ENCODE measurements around the gene TINAGL1.

Gene TINAGL1

DNA sequence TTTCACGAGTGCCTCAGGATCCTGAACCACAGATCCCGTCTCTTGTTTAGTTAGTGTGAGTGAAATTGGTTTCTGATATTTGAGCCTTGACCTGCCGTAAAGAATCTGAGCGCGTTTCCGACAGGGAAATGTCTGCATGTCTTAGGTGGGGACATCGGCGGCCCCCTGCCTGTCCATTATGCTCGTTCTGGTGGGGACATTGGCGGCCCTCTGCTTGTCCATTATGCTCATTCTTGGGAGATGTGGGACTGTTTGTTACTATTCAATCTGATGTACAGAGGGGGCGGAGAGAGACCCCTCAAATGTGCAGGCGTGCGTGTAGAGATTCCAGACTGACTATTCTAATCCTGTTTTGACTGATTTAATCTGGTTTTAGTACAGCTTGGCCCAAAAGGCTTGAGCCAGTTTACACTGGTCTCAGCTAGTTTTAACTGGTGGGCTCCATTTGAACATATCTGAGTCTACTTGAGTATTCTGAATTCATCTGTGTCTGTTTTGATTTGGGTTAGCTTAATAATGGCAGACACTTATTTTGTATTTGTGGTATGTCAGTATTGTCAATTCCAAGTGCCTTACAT, 6.6 kb upstream of the TINAGL1 start:
- DNase-seq = no peak

DNA sequence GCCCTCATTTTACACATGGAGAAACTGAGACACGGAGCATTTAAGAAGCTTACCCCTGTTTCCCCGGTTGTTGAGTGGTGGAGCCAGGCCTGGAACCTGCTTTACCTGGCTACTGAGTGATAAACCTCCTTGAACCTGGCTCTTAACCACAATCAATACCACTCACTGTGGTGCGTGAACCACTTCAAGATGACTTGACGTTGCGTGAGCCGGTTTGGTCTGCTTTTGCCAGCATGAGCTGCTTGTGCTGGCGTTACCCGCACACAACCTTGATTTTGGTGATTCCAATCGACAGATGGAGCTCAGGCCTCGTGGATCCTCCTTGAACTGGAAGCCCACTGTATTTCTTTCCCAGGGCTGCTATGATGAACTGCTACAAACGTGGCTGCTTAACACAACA, 6.1 kb upstream of the TINAGL1 start:
- DNase-seq = no peak

DNA sequence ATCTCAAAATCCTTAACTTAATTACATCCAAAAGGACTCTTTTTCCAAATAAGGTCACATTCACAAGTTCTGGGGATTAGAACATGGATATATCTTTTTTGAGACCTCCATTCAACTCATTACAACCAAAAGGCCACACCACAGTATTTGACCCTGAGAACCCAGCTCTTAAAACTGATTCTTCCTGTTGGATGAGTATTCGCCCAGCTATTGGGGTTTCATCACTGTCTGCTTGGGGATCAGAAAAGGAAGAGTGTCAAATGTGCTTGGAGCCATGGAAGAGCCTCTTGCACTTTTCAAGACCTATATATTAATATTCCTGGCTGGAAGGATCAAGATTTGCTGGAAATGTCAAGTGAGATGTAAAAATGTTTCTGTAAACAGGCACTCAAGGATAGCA, 5.4 kb upstream of the TINAGL1 start:
- DNase-seq = no peak

GRCh38 chr1:31571340-31572295, 4.7 kb upstream of the TINAGL1 start:
- DNase-seq = no peak

DNA sequence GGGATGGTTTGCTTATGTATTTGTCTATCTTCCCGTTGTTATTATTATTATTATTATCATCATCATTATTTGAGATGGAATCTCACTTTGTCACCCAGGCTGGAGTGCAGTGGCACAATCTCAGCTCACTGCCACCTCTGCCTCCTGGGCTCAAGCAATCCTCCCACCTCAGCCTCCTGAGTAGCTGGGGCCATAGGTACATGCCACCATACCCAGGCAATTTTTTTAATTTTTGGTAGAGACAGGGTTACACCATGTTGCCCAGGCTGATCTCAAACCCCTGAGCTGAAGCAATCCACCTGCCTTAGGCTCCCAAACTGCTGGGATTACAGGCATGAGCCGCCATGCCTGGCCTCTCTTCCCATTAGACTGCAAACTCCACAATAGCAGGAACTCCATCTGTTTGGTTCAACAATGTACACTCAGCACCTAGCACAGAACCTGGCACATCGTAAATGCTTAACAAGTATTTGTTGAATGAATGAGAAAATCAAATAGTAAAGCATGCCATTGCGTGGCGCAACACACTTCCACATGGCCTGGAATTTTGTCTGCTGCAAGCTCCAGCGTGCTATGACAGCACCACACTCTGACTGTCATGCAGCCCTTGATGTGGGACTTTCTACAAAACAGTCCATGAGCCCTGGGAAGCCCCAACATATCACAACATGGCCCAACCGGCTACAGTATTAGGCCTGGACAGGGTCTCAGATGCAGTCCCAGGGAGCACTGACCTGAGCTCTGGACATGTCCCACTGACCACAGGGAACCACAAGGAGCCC, 3.8 kb upstream of the TINAGL1 start:
- no peak for DNase-seq

DNA sequence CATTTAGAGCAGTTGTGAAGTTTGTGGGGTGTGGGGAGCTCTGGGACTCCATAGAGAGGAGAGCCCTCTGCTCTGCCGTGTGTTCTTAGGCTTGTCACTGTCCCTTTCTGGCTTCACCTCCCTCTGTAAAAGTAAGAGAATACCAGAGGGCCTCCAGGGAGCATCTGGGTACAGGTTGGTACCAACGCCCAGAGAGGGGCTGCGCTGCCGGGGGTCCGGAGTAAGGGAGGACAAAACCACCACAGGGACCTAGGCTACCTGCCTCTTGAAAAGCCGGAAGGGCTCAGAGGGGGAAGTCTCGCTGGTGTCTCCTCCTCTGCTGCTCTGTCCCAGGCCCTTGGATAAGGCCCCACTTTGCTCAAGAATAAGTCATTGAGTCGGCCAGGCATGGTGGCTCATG, 3.1 kb upstream of the TINAGL1 start:
- no peak for DNase-seq

GRCh38 chr1:31574749-31575368, 1.5 kb upstream of the TINAGL1 start:
- DNase-seq = no peak

DNA sequence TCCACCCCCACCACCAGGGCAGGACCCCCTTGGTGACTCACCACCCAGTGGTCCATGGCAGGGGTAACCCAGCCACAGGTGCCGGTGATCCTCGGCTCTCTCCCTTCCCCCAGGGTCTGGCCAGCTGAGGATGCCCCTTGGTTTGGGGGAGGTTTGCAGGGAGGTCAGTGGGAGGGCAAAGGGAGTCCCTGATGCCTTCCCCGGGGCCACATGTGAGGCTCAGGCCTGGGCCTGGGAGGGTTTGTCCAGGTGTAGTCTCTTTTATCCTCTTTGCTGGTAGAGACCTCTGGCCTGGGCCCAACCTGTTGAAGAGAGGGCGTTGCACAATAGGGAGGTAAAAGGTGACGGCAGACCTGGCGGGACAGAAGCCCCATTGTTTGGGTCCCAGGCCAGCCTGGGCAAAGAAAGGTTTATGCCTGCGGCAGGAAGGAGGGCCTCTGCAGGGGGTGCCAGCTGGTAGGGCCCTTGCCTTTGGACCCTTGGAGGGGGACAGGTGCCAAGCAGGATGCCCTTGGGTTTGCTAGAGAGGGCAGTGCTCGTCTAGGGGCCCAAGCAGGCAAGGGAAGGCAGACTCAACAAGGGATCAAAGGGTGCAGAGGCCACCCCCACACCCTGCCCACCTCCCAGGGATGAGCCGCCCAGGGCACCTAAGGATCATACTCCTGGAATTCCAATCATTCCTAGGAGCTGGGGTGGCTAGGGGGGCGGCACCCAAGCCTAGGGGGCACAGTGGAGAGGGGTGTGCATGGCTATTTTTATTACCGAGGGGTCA, 760 bp upstream of the TINAGL1 start:
- DNase-seq = no peak

DNA sequence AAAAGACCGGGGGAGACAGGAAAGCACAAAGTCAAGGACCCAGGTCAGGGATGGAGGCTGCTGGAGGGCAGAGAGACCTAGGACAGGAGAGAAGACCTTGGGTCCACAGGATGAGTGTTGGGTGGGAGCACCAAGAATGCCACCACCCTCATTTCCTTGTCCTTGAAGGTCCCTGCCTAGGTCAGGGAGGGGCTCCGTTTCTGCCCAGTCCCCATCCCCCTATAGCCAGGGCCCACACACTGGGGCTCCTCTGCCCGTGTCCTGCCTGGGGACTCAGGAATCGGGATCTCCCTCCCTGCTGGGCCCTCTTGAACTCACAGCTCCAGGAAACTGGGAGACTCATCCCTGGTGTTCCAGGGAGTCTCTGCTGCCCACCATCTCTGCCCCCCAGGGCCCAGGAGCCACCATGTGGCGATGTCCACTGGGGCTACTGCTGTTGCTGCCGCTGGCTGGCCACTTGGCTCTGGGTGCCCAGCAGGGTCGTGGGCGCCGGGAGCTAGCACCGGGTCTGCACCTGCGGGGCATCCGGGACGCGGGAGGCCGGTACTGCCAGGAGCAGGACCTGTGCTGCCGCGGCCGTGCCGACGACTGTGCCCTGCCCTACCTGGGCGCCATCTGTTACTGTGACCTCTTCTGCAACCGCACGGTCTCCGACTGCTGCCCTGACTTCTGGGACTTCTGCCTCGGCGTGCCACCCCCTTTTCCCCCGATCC, 584 bp downstream of the TINAGL1 start:
- no peak for DNase-seq

GRCh38 chr1:31577515-31578192, 1.3 kb downstream of the TINAGL1 start:
- DNase-seq = no peak

GRCh38 chr1:31579374-31579773, 3.1 kb downstream of the TINAGL1 start:
- DNase-seq = no peak

DNA sequence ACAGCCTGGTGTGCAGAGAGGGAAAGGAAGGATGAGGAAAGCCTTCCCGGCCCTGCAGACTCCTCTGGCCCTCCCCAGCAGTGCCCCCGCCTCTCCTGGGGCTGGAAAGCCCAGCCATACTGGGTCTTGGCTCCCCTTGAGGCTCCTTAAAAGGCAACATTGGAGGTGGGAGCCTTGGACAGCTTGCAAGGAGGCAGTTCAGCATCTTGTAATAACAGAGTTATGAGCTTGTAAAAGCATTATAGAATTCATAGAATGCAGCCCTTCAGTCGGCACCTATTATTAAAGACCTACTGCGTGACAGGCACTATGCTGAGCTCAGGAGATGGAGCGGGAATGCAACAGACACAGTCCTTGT, 4.2 kb downstream of the TINAGL1 start:
- no peak for DNase-seq

DNA sequence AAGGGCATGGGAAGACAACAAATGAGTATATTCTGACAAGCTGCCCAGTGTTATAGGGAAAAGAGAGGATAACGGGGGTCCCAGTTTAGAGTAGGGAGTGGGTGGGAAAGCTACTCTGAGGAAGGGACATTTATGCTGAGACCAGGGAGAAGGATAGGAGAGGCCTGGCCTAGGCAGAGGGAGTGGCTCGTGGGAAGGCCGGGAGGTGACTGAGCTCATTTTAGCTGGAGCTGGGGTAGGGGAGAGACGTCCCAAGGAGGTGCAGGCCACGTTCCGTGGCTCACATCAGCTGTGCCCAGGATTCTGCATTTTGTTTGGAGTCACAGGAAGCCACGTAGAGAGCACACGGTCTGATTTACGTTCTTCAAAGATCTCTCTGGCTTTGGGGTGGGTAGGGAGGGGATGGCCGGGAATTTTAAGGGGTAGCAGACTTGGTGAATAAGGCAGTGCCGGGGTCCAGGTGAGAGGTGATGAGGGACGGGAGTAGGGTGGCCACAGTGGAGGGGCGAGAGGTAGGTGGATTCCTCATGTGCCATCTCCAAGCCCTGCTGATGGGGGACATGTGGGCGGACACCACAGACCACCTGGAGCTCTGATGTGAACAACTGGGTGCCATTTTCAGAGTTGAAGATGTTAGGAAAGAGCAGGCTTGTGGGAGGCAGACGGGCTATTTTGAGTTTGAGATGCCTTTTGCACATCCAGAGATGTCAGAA, 4.7 kb downstream of the TINAGL1 start:
- no peak for DNase-seq

- DNase-seq = no peak
Observed at GRCh38 chr1:31581821-31582810, 5.8 kb downstream of the TINAGL1 start.

GRCh38 chr1:31583082-31583994, 7.0 kb downstream of the TINAGL1 start:
- DNase-seq = no peak

- no peak for DNase-seq
Observed at GRCh38 chr1:31583995-31584868, 7.9 kb downstream of the TINAGL1 start.

All from activated gamma-delta T cell (primary cell).